Stimulated activated CD4-positive, alpha-beta T cell treated with anti-CD3 and anti-CD28 coated beads, TNF-alpha, amount 100 ng/mL, for 1 hour (primary cell): ENCODE measurements around the gene RPTOR.
A peak's percentile ranks its signal among the peaks of the same experiment; 100 is the strongest.
"Not testable (repeated sequence)": the region's sequence is repeated elsewhere in the genome, so short reads cannot be mapped to it uniquely, and the experiment has no call there.

Experiments
- DNase-seq, 3 donors: peaks; one replicate each; pipeline ENCODE4 v3.0.0-alpha.2; 2020; ENCODE audit warnings: low read depth in 3 of 3, low spot score in 1 of 3

Gene RPTOR

DNA sequence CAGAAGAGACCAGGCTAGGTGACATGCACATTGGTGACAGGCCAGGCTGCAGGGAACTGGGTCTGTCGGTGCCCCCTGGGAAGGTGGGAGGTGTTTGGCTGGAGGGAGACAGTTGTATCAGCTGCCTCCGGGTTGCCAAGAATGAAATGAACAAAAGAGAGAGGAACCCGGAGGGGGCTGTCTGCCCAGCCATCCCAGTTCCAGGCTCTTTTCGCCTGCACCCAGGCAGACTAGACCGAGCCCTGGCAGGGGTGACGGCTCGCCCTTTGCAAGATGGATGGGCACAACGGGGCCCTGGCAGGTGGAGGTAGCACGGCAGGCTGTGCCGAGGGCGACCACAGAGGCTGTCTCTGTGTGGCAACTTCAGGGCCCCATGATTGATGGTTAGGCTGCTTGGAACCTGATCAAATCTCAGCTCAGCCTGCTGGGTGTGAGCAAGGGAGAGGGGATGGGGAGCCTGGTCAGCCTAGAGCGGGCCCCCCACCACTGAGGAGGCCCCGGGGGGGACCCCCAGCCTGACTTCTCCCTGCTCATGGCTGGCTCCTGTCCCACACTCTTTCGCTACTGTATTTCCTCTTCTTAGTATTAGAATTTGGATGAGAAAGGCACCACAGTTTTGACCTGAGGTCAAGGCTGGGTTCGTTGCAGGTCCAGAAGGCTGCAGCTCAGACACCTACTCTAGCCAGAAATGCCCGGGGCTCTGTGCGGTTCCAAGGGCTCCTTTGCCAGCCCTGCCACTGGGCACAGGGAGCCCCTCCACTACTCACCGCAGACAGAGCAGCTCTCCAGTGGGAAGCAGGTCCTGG, 328.1 kb downstream of the RPTOR start:
- DNase-seq: no peak

- DNase-seq: no peak
These were observed 328.8 kb downstream of the RPTOR start for GRCh38 chr17:80873307-80873951.

GRCh38 chr17:80874866-80875445, 330.3 kb downstream of the RPTOR start:
- no peak for DNase-seq

- not testable (repeated sequence) for DNase-seq
These were observed 330.9 kb downstream of the RPTOR start for GRCh38 chr17:80875480-80875995.

- DNase-seq: not testable (repeated sequence)
These were observed 331.9 kb downstream of the RPTOR start for GRCh38 chr17:80876456-80876949.

GRCh38 chr17:80876950-80877728, 332.5 kb downstream of the RPTOR start:
- peak in 1 of 3 donors; percentile 49 for DNase-seq

DNA sequence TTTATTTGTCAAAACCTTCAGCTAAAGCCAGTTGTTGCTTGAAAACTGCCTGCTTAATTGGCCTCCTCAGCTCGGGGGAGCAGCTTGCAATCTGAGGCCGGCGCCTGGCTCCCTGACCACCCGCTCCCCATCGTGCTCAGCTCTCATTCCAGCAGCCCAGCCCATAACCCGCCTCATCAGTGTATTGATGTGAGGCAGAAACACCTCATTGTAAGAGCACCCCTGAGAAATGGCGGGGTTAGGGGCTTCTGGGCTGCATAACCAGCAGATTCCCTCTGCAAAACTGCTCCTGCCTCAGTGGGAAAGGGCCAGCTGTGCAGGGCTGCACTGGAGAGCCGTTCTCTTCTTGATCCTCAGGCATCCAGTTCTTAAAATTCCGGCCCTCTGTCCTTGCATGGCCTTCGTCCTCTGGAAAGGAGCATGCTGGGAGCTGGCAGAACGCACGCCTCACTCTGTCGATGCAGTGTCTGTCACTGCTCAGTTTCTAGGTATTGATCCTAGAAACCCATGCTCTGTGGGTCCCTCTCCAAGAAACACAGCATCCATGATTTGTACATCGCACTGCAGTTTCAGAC, 333.2 kb downstream of the RPTOR start:
- no peak for DNase-seq

DNA sequence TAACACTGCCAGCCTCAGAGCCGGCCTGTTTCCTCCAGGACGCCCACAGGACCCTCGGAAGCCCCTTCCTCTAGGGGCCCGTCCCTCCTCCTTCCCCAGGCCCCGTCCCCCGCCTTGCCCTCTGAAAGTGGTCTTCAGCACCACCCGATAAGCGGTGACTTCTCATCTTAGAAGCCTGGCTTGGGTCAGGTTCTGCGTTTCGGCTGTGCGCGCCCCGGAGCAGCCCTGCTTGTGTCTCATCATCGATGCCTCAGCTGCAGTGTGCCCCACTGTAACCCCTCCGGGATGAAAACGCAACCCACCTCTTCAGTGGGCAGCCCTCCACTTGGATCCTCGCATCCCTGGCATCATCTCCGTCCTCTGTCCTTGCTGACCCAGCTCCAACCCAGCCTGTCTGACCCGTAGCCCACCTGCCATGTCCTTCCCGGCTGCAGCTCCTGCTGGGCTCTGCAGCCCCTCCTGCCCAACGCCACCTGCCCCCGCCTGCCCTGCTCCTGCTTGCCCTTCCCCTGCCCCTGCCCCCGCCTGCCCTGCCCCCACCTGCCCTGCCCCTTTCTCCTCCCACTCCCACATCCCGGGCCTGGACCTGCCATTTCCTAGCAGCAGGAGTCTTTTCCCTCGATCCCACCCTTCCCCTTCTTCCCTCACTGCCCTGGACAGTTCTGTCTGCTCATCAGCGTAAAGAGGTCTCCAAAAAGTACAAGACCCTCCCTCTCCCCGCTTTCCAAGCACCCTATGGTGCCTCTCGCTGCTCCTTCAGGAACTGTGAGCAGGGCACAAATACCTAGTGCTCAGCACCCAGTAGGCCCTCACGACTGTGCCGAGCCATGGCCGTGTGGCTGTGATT, 334.5 kb downstream of the RPTOR start:
- no peak for DNase-seq

GRCh38 chr17:80879723-80880647, 335.3 kb downstream of the RPTOR start:
- no peak for DNase-seq

GRCh38 chr17:80880648-80880985, 336.0 kb downstream of the RPTOR start:
- no peak for DNase-seq

- no peak for DNase-seq
These were observed 336.7 kb downstream of the RPTOR start for GRCh38 chr17:80881306-80881705.

- no peak for DNase-seq
These were observed 337.7 kb downstream of the RPTOR start for GRCh38 chr17:80882323-80882722.

DNA sequence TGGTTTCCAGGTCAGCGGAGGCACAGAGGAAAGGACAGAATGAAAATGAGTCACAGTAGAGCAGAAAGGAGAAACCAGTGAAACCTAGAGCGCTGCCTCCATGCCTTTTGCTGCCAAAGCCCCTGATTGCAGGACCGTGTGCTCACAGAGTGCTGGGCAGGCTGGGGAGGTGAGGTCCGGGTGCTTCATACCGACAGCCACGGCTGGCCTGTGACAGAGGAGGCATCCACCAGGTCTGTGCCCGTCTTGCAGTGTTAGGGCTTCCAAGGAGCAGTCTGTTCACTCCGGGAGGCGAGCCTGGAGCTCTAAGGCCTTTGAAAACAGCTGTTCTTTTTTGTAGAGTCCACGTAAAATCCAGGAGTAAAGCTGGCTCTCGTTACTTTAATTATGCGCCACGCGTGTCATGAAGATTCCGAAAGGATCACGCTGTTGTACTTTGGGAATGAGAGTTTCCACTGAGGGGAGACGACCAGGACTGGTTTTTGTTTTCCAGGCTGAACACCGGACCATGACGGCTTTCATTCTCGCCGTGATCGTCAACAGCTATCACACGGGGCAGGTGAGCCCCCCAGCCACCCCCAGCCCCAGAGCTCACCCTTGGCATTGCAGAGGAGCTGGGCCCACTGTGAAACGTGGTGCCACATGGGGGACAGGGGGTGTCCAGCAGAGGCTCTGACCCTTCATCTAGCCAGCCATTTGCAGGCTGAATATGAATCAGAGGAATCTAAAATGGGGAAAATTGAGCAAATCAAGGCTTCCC, 338.5 kb downstream of the RPTOR start:
- no peak for DNase-seq

DNA sequence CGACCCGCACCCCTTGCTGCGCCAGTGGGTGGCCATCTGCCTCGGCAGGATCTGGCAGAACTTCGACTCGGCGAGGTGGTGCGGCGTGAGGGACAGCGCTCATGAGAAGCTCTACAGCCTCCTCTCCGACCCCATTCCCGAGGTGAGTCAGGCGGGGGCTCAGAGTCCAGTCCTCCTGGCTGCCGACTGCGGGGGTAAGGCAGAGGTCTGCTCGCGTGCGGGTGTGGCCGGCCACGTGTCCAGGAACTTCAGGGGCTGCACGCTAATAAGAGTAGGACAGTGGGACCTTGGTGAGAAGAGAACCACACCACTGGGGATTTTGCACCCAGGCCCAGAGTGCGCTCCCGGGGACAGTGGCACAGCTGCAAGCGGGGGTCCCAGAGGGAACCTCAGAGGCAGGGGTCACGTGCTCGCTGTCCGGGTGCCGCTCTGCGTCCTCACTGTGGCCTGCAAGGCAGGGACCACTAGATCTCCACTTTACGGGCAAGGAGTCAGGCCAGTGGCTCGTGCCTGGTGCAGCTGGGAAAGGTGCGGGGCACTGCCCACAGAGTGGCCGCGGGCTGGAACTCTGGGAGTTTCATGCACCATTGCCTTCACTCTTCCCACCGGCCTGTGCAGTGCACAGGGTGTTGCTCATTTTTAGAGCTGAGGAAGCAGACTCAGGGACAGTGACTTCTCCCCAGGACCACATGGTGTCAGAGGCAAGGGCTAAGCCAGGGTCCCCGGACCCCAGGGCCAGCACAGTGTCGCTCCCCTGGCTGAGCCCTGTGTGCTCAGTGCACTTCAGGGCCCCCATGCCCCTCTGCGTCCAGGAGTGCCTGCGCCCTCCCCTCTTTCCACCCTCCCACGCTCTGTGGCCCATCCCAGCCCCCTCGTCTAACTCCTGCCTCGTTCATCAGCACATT, 339.4 kb downstream of the RPTOR start:
- no peak for DNase-seq

DNA sequence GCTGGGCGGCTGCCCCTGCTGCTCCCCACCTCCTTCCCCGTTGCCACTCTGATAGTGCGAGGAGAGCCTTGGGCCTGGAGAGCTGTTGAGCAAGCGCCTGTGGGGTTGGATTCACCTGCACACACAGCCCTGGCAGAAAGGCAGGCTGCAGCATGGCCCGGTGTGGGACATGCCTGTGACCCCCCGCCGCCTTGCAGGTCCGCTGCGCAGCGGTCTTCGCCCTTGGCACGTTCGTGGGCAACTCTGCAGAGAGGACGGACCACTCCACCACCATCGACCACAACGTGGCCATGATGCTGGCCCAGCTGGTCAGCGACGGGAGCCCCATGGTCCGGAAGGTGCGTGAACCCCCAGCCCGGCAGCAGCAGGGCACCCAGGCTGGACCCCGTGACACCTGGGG, 340.2 kb downstream of the RPTOR start:
- no peak for DNase-seq

GRCh38 chr17:80885947-80886582, 341.4 kb downstream of the RPTOR start:
- no peak for DNase-seq
